ENCODE measurements around the gene DDX24. TPM values are rescaled to one million over a fixed set of nuclear protein-coding genes. Genes with fewer than 3 reads are reported as not detected.

The DDX24 gene
- total RNA-seq, 2 donors from 2014 or later, result 131 to 137 TPM

GRCh38 chr14:94109915-94110250 is 28.9 kb upstream of the DDX24 start:
- Mint-ChIP-seq H3K4me3 (no peak overlapping the region), H3K4me1 (no peaks in the 10 kb centered on the region), H3K27me3 (ENCODE audit: insufficient read depth) (no peaks in the 10 kb centered on the region), H3K9me3 (no peaks in the 10 kb centered on the region), H3K36me3 (ENCODE audit: low read depth) (peaks cover 3% of the 10 kb centered on the region), H3K27ac (no peak overlapping the region)
- no peak for DNase-seq
- no peak overlapping the region for H3K27ac ChIP-seq (ENCODE audit: low read depth, low read length)
- H3K4me3 ChIP-seq (ENCODE audit: low read length), result no peak overlapping the region
- H3K9me3 ChIP-seq (ENCODE audit: control insufficient read depth, low read length), result no peaks in the 10 kb centered on the region
- no peaks in the 10 kb centered on the region for H3K27me3 ChIP-seq (ENCODE audit: control insufficient read depth, insufficient read depth, low read length, poor library complexity, severe bottlenecking)
- no peaks in the 10 kb centered on the region for H3K36me3 ChIP-seq (ENCODE audit: control insufficient read depth, insufficient read depth, low read length)
- WGBS, 2 experiments (ENCODE audit: insufficient coverage in 1 of 2, insufficient read length in 1 of 2), result 63 to 89% methylated on average over 1 of the region's 2 CpGs
- H3K4me1 ChIP-seq (ENCODE audit: control insufficient read depth, insufficient read depth, low read length), result no peaks in the 10 kb centered on the region
- TF ChIP-seq, protein P1, sequence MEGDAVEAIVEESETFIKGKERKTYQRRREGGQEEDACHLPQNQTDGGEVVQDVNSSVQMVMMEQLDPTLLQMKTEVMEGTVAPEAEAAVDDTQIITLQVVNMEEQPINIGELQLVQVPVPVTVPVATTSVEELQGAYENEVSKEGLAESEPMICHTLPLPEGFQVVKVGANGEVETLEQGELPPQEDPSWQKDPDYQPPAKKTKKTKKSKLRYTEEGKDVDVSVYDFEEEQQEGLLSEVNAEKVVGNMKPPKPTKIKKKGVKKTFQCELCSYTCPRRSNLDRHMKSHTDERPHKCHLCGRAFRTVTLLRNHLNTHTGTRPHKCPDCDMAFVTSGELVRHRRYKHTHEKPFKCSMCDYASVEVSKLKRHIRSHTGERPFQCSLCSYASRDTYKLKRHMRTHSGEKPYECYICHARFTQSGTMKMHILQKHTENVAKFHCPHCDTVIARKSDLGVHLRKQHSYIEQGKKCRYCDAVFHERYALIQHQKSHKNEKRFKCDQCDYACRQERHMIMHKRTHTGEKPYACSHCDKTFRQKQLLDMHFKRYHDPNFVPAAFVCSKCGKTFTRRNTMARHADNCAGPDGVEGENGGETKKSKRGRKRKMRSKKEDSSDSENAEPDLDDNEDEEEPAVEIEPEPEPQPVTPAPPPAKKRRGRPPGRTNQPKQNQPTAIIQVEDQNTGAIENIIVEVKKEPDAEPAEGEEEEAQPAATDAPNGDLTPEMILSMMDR (conservative IDR thresholded peaks at IDR 0.05), result no peak
- no peak overlapping the region for H3K9ac ChIP-seq (ENCODE audit: extremely low read depth, low read length, poor library complexity, severe bottlenecking)

DNA sequence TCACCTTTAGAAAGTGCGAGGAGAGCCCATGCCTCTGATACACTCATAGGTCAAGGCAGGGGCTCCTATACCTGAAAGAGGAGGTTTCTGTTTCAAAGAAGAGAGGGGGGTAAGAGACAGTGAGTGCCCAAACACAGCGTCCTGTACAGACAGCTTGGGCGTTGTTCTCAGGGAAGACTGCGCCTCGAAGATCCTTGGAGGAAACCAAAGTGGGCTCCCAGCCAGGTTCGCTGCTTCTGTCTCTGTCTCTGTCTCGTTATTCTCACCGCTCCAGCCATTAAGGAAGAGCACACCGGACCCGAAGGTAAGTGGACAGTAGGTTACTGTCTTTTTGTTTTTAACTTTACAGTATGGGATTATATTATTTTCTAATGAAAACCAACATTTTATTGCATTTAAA is 23.7 kb upstream of the DDX24 start:
- Histone ChIP-seq H3K9me3 (ENCODE audit: control insufficient read depth, low read length) (no peaks in the 10 kb centered on the region), H3K27me3 (ENCODE audit: control insufficient read depth, insufficient read depth, low read length, poor library complexity, severe bottlenecking) (no peaks in the 10 kb centered on the region), H3K4me1 (ENCODE audit: control insufficient read depth, insufficient read depth, low read length) (no peaks in the 10 kb centered on the region), H3K9ac (ENCODE audit: extremely low read depth, low read length, poor library complexity, severe bottlenecking) (no peak overlapping the region), H3K27ac (ENCODE audit: low read depth, low read length) (no peak overlapping the region), H3K36me3 (ENCODE audit: control insufficient read depth, insufficient read depth, low read length) (no peaks in the 10 kb centered on the region), H3K4me3 (ENCODE audit: low read length) (no peak overlapping the region)
- peaks cover 3% of the 10 kb centered on the region for H3K36me3 Mint-ChIP-seq (ENCODE audit: low read depth)
- H3K4me1 Mint-ChIP-seq, result peaks cover 4% of the 10 kb centered on the region
- H3K9me3 Mint-ChIP-seq, result no peaks in the 10 kb centered on the region
- 95 to 98% methylated on average over 5 to 10 of the region's 10 CpGs for WGBS, 2 experiments (ENCODE audit: insufficient coverage in 1 of 2, insufficient read length in 1 of 2)
- TF ChIP-seq, protein P1 (conservative IDR thresholded peaks at IDR 0.05), result no peak
- no peak overlapping the region for H3K27ac Mint-ChIP-seq
- H3K4me3 Mint-ChIP-seq, result no peak overlapping the region
- no peak for DNase-seq
- H3K27me3 Mint-ChIP-seq (ENCODE audit: insufficient read depth), result no peaks in the 10 kb centered on the region

- Mint-ChIP-seq H3K9me3 (no peaks in the 10 kb centered on the region), H3K27me3 (ENCODE audit: insufficient read depth) (no peaks in the 10 kb centered on the region), H3K27ac (no peak overlapping the region), H3K4me1 (peaks cover 4% of the 10 kb centered on the region), H3K36me3 (ENCODE audit: low read depth) (peaks cover 9% of the 10 kb centered on the region), H3K4me3 (no peak overlapping the region)
- no peak for DNase-seq
- H3K4me3 ChIP-seq (ENCODE audit: low read length), result no peak overlapping the region
- TF ChIP-seq, protein P1 (conservative IDR thresholded peaks at IDR 0.05), result no peak
- no peaks in the 10 kb centered on the region for H3K27me3 ChIP-seq (ENCODE audit: control insufficient read depth, insufficient read depth, low read length, poor library complexity, severe bottlenecking)
- no peaks in the 10 kb centered on the region for H3K36me3 ChIP-seq (ENCODE audit: control insufficient read depth, insufficient read depth, low read length)
- no peak overlapping the region for H3K27ac ChIP-seq (ENCODE audit: low read depth, low read length)
- H3K4me1 ChIP-seq (ENCODE audit: control insufficient read depth, insufficient read depth, low read length), result no peaks in the 10 kb centered on the region
- no peak overlapping the region for H3K9ac ChIP-seq (ENCODE audit: extremely low read depth, low read length, poor library complexity, severe bottlenecking)
- H3K9me3 ChIP-seq (ENCODE audit: control insufficient read depth, low read length), result no peaks in the 10 kb centered on the region
- WGBS, 2 experiments (ENCODE audit: insufficient coverage in 1 of 2, insufficient read length in 1 of 2), result 89 to 90% methylated on average over 3 to 7 of the region's 7 CpGs
Observed at GRCh38 chr14:94103554-94104150, 22.6 kb upstream of the DDX24 start.

Measured in endodermal cell (in vitro differentiated cells).